Stimulated activated CD4-positive, alpha-beta T cell treated with anti-CD3 and anti-CD28 coated beads, Interleukin-2, amount 100 ng/mL, for 24 hours (primary cell): ENCODE results near the gene PCBP3.

ENCODE experiments used
- DNase-seq, 2 donors: peaks; one replicate each; pipeline ENCODE4 v3.0.0-alpha.2; 2020

Gene PCBP3

GRCh38 chr21:45899317-45900033, 255.9 kb downstream of the PCBP3 start:
- no peak for DNase-seq

GRCh38 chr21:45900034-45900868, 256.7 kb downstream of the PCBP3 start:
- no peak for DNase-seq

DNA sequence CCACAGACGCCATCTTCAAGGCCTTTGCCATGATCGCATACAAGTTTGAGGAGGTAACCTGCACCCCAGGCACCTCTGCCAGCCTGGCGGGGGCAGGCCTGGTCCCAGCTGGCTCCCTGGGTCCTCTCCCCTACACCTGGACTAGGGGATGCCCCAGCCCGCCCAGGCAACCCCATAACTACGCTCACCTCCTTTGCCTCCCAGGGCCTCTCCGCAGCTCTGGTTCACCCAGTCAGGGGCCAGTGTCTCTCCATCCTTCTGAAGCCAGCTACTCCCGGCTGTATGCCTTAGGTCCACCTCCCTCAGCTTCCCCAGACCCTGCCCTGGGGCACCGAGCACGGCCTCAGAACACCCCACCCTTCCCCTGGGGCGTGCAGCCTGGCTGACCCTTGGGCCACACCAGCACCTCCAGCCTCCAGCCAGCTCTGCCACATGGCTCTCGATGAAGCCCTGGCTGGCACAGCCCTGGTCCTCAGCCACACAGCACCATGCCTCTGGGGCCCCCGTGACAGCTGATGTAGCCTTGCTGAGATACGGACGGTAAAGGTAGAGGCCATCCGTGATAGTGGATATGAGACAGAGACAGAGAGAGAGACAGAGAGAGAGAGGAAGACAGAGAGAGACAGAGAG, 257.7 kb downstream of the PCBP3 start:
- DNase-seq = no peak

- DNase-seq = no peak
These were observed 258.9 kb downstream of the PCBP3 start for GRCh38 chr21:45902292-45902995.

DNA sequence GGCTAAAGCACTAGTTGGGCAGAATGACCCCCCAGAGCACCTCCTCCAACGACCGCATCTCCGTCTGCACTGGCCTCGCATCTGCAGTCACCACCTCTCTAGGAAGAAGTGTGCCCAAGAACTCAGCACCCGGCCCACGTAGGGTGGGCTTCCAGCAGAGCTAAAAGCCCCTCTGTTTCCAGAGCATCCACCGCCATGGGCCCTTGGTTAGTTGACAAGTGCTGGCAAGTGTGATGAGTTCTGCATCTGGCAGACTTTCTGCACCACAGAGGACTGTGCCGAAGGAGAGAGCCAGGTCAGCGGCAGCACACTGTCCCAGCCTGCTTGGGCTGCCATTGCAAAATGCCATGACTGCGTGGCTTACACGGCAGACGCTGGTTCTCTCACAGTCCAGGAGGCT, 261.7 kb downstream of the PCBP3 start:
- no peak for DNase-seq

- DNase-seq = no peak
These were observed 262.8 kb downstream of the PCBP3 start for GRCh38 chr21:45906196-45906805.

DNA sequence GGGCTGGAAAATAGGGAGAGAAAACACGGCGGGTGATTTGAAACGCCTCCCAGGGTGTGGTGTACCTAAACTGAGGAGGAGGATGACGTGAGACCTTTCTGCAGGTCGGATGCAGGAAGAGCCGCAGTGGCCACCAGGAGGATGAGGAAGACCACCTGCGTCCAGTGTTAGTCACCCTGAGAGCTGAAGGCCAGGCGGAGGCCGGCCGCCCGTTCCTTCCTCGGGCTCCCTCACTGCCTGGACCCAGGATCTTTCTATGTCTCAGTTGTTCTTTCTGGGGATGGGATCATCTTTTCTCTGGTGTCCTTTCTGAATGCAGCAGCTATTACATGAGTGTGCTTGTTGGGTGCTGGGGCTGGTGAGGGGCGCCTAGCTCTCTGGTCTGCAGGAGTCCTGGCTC, 263.3 kb downstream of the PCBP3 start:
- DNase-seq = no peak

DNA sequence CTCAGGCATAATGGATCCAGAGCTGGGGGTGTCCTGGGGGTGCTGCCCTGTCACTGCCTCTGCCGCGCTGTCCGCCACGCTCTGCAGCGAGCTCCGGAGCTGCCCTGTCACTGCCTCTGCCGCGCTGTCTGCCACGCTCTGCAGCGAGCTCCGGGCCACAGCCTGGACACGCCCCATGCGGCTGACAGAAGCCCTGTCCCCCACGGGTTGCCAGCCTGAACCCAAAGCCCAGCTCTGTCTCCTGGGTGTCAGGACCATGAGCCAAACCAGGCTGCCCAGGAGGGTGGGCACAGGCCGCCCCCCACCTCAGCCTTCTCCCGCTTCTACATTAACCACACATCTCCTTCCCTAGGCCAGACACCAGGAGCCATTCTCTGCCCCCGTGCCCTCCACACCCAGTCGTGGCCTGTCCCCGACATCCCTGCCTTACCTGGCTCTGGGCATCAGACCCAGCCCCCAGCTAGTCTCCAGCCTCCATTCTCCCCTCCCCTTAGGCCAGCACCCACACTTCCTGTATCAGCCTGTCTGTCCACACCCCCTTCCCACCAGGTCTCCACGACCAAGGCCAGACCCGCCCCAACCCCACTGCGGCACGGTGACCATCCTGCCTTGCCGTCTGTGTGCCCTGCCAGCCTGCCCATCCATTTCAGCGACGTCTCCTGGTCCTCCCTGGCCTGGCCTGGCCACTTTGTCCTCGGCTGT, 265.2 kb downstream of the PCBP3 start:
- no peak for DNase-seq

DNA sequence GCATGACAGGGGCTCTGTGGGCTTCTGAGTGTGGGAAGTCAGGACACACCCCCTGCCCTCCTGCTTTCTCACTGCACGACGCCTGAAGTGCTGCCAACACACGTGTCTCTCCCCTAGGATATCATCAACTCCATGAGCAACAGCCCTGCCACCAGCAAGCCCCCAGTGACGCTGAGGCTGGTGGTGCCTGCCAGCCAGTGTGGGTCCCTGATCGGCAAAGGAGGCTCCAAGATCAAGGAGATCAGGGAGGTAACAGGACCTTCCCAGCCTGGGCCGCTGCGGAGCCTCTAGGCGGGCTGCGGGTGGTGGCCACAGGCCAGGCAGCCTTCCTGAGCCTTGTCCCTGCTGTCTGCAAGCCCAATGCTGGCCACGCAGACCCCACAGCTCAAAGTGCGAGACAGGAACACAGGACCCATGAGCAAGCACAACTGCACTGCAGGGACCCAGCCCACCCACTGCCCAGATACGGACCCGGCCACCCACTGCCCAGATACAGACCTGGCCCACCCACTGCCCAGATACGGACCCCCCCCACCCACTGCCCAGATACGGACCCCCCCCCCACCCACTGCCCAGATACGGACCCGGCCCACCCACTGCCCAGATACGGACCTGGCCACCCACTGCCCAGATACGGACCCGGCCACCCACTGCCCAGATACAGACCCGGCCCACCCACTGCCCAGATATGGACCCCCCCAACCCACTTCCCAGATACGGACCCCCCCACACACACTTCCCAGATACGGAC, 265.9 kb downstream of the PCBP3 start:
- no peak for DNase-seq

GRCh38 chr21:45910155-45910547, 266.6 kb downstream of the PCBP3 start:
- DNase-seq = no peak

- DNase-seq = no peak
These were observed 267.2 kb downstream of the PCBP3 start for GRCh38 chr21:45910548-45911221.

GRCh38 chr21:45911806-45912325, 268.3 kb downstream of the PCBP3 start:
- DNase-seq = no peak

DNA sequence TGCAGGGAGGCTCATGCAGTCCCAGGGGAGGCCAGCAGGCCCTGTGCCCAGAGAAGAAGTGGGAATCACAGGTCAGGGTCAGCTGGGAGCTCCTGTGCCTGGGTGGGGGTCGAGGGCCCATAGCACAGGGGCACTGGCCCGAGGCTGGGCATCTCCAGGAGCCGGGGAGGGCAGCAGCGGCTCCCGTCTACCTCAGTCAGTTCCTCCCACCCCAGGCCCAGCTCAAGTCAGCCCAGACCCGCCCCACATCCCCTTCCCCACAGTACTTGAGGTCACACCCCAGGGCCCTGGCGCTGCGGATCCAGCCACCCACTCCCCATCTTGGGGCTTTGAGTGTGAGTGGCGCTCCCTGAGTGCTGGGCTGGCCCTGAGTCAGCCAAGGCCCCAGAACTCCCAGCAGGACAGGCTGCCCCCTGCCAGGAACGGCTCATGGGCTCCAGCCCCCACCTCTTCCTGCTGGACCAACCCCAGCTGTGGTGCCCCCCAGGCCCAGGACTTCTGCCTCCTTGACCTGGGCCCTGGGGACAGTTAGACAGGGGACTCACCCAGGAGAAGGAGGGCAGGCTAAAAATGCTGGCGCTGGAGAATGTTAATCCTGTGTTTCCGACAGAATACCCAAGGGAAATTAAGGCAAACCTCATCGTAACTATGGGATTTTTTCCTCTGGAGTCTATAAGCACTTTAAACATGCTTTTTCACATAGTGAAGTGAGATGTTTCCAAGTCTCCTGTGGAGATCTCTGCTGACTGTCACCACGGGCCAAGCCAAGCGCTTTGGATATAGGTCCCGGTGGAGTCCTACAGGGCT, 269.3 kb downstream of the PCBP3 start:
- no peak for DNase-seq

DNA sequence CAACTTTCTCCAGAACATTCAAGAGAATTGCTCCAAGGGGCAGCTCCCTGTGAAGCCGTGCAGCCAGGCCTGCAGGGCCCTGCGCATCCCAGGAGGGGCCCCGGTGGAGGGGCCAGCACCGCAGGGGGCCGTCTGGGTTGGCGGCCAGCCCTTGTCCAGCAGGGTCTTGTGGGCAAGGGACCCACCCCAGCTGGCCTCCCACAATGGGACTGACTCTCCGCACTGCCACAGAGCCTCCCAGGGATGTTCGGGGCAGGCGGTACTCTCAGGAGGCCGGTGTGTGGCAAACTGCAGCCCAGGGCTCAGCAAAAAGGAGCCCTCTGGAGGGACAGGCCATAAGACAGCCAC, 269.9 kb downstream of the PCBP3 start:
- no peak for DNase-seq

DNA sequence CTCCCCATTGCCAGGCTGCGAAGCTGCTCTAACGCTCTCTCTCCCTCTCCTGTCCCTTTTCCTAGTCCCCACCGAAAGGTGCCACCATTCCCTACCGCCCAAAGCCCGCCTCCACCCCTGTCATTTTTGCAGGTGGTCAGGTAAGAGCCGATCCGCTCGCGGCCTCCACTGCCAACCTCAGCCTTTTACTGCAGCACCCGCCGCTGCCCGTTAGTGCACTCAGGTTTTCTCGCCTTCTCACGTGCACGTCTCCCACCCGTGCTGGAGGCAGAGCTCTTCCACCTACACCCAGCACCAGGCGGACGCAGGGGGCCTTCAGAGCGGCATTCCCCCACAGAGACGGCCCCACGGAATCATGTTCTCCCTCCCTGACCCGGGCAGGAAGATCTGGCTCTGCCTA, 270.4 kb downstream of the PCBP3 start:
- DNase-seq = no peak

DNA sequence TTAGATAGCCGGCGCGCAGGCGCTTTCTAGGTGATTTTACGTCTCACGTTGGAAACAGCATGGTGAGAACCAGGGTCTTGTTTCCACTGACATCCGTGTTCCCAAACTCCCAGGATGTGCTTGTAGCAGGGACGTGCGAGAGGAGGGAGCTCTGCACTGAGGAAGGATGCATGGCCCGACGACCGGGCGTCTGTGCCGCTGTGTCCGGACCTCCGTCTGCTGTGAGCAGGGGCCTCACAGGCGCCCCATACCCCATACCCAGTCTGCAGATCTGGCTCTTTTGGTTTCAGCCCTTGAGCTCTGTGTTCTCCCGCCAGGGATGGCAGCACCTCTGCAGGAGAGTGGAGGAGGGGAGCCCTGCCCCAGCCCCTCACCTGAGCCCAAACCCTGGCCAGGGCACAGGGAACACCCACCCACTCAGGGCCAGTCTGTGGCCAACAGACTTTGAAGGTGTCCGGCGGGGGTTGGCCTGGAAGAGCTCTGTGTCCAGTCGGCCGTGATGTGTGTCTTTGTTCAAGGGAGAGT, 270.9 kb downstream of the PCBP3 start:
- DNase-seq = no peak

GRCh38 chr21:45916011-45916840, 272.7 kb downstream of the PCBP3 start:
- DNase-seq = no peak

DNA sequence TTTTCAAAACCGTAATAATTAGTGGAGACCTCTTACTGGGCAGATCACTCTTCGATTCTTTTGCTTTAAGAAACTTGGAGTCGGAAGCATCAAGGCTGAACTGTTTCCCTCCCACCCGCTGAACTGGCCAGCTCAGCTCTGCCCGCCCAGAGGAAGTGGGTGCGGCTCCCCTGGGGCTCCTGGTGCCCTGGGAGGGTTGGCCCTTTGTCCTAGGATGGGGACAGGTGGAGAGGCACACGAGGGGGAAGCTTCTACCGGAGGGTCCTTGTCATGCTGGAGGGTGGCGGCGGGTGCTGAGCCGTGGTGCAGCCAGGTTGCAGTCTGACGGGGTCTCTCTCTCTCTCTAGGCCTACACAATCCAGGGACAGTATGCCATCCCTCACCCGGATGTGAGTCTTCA, 273.7 kb downstream of the PCBP3 start:
- DNase-seq = no peak

- no peak for DNase-seq
These were observed 274.5 kb downstream of the PCBP3 start for GRCh38 chr21:45918011-45918410.
